ENCODE results near the gene PSMD1.
"Not testable (repeated sequence)": the region's sequence is repeated elsewhere in the genome, so short reads cannot be mapped to it uniquely, and the experiment has no call there.

The PSMD1 gene

DNA sequence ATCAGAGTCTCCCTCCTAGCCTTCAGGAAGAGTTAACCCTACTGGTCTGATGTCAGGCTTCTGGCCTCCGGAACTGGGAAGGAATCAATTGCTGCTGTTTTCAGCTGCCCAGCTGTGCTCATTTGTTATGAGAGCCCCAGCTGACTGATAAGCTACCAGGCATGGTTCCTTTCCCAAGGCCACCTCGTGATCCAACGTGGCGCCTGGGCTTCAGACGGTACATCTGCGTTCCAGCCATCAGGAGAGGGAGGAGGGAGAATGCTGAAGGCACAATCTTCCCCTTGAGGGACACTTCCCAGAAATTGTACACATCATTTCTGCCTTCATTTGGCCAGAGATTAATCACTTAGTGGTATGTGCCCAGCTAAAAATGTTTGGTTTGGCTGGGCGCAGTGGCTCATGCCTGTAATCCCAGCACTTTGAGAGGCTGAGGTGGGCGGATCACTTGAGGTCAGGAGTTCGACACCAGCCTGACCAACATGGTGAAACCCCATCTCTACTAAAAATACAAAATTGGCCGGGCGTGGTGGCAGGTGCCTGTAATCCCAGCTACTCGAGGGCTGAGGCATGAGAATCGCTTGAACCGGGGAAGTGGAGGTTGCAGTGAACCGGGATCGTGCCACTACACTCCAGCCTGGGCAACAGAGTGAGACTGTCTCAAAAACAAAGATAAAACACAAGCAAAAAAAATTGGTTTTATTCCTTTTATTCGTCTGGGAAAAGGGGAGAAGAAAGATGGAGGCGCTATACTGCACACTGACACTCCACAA lies 131.3 kb downstream of the PSMD1 start:
- DNase-seq = no peak

DNA sequence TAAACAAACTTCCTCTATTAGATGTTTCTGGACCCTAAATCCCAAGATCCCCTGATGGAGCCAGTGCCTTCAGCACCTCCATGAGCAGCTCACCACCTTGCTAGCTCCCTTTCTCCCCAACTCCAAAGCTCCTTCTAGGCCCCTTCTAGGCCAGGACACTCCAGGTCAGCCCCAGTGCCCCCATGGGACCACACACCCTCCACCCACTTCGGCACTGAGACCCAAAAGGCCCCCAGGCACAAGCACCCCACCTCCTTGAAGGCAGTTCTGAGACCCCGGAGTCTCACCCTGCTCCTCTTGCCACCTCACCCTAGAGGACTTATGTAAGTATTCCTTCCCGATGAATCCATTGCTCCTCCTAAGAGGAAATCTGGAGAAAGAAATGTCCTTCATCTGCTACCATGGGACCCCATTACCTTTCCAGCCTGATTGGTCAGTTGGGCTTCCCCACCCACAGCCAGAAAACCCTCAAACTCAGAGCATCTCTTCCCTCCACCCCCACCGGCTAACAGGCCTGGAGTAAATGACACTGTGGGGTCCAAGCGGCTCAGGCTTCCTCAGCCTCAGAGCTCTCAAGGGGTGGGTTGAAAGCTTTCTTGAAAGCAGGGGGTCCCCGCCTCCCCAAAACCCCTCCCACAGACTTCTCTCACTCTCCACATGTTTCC lies 132.0 kb downstream of the PSMD1 start:
- no peak for DNase-seq

DNA sequence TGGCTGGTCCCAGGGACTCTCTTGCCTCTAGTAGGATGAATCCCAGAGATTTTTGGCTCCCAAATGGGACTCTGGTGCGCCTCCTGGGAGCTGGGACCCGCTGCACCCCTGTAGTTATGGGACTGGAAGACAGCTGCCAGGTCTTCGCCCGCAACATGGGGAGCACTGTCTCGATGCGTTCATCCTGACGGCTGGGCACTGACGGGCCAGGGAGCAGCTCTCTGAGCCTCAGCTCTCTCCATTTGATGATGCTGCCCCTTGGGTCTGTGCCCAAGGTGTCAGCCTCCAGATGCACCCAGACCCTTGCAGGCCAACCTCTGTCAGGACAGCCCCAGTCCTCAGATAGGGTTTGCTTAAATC lies 132.5 kb downstream of the PSMD1 start:
- DNase-seq = no peak

DNA sequence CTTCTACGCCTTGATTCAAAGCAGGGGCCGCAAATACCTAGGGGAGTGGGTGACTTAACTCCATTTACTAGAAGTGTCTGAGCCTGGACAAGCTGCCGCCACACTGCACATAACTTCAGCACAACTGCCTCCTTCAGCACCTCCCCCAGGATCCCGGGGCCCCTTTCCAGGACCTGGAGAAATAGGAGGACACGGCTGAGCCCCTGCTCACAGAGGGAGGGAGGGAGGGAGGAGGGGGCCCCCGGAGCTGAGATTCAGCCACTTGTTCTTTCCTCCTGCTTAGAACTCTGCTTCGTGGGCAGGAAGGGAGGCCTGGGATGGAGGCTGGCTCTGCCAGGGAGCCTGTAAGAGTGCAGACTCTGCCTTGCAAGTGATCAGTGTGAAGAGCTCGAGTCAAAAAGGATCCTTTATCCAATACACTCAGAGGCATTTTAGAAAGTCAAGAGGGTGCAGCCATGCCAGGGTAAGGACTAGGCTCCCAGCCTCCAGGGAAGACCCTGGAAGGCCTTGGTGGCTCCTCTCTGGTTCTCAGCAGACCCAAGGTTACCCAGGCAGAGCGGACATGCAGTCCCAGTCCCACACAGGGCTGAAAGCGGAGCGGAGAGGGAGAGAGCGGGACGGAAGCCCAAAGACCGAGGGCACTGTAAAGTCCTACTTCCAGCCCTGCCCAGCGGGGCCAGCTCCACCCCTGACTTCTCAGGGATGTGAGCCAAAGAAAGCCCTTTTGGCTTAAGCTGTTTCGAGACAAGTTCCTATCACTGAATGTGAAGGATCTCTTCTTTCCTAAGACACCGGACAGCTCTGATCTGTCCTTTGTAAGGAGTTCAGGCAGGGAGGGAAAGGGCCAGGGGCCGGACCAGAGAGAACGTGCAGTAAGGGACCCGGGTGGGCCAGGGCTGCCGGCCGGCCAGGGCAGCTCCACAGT lies 133.2 kb downstream of the PSMD1 start:
- DNase-seq = no peak

DNA sequence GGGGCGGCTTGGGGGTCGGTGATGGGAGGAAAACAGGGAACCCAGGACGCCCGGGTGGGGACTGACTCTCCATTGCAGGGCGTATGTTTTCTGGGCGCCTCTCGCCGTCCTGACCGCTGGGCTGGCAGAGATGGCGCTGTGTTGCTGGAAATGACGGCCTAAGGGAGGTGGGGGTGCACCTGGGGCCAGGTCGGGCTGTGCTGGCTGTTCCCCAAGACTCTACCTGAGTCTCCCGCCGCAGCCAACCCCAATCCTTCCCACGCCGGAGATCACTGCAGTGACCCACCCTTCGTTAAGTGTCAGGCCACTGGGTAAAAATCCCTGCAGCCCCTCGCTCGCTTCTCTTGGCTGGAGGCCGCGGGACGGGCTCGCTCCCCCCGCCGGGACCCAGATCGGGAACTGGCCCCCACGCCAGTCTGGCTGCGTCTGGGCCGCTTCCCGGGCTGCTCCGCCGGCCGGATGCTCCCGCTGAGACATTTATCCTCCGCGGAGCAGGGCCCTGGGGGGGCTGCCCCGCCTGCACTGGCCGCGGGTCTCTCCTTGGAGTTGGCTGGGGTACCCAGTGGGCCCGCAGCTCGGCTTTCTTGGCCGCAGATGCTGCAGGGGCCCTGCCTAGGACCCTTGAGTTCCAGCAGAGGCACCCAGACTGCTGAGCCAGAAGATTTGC lies 134.0 kb downstream of the PSMD1 start:
- DNase-seq = no peak

DNA sequence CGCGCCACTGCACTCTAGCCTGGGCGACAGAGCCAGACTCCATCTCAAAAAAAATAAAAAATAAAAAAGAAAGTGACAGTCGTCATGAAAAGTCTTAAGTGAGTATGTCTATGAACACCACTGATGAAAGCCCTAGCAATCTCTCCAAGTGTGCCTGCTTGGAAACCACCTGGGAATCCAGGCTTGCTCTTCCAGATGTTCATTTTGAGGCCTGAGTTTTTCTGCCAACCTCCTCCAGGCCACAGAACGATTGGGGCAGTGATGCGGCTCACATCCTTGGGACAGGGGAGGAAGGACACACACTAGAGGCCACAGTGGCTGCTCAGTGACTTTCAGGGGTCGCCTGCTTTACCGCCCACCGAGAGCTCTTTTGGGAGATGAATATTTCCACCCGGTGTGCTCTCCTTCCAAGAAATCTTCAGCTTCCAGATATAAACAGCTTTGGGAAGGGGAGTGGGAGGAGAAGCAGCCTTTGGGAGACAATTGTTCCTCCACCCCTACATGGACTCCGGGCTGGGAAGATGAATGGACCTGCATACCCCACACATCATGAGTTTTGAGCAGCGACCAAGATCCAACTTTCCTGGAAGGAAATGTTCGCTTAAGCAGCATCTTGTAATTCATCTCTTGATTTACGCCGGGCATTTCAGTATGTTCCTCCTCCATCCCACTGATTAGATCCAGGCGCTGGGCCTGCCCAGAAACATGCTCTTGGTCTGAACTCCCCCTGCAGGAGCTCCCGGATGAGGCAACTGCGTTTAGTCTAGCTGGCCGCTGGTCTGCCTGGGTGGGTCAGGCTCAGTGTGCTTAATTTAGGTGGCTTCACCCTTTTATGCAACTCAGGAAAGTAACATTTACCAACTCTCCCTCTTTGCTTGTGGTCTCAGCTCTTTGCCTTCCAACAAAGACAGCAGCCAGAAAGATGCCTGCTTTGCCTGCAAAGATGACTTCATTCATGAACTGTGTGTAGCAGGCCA lies 135.5 kb downstream of the PSMD1 start:
- DNase-seq = peak; percentile 56

DNA sequence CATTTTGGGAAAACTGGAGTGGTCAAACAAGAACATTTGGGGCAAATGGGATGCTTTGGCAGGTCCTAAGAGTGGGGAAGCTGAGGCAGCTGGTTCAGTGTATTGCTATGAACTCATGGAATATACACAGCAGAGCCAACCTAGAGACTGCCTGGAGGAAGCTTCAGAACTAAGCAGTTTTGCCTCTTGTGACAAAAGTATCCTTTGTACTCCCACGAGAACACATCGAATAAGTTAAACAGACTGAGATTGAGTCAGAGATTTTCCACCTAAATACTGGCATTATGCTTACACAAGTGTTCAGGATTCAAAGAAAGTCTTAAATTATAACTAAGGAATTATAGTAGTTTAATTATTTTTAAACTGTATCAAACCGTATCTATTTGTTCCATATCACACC lies 136.5 kb downstream of the PSMD1 start:
- DNase-seq = no peak

DNA sequence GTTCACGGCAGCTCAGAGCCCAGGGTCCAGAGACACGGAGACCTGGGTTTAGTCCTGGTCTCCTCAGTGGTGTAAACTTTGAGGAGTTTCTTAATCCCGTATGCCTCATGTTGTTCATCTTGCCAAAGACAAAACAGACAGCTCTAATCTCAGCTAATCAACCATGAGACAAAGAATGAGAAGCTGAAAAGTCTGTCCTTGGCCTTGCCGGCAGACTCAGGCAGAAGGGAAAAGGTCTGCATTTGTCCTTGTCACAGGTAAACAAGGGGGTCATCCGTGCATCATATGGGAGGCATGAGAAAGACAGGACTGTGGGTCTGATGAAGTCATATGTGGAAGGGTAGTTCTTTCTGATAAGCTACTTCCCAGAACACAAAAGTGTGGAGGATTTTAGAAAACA lies 139.9 kb downstream of the PSMD1 start:
- no peak for DNase-seq

DNA sequence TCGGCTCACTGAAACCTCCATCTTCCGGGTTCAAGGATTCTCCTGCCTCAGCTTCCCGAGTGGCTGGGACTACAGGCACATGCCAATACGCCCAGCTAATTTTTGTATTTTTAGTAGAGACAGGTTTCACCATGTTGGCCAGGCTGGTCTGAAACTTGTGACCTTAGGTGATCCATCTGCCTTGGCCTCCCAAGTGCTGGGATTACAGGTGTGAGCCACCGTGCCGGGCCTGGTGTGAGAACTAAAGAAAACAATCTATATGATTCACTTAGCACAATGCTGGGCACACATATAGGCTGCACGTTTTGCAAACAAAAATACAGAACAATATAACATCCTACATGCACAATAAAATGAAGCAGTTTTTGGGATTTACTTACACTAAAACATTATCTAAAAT lies 140.5 kb downstream of the PSMD1 start:
- DNase-seq = not testable (repeated sequence)

DNA sequence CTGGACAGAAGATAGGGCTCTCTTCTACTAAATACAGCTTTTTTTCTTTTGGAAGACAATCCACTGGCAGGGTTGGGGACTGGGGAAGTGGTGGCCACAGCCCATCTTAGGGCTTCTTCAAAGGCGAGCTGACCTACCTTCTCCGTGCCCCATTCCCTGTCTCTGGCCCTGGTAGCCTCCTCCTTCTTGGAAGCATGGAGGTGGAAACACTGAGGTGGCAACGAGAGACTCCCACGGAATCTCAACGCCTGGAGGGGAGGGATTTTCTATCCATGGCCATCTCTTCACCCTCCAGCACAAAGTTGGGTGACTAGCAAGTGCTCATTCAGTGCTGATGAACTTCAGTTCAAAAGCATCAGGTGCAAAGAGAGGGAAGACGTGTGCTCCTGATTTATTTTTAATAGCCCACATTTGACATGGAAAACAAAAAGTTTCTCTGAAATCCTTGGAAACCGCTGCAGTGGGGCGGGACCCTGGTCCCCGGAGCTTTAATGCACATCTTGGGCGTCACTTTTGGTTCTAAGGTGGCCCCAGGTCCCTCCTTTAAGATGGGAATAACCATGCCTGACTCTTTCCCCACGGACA lies 141.1 kb downstream of the PSMD1 start:
- DNase-seq = no peak

DNA sequence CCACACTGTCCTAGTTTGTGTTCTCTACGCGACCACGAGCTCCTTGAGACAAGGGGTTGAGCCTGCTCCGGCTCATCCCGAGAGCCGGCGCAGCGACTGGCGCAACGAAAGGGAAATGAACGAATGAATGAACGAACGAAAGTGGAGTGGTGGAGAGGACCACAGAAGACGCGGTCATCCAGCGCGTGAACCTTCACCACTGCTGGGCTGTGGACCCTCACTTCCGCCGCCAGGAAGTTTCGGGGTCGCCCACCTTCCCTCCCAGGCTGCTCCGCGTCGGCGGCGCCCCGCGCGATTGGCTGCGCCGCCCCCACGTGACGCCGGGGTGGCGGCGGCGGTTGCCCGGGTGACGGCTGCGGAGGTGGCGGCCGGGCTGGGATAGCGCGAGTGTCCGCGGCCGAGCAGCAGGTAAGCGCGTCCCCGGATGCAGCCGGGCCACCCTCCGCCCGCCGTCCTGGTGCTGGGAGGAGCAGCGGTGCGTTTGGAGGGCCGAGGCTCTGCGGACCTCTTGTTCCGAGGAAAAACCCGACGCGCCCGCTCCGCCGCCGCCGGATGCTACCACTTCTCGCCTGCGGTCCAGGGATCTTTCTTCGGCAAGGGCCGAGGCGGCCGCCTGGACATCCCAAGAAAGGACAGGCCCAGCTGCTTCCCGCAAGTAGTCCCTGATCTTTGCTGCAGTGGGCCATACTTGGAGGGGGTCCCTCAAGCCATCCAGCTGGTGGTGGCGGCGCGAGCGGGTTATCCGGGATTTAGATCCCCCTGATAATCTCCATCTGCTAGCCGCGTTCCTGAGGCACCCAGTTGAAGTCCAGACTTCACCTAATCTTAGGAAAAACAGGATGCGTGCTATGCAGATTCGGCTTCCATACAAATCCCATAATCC lies 141.9 kb downstream of the PSMD1 start, which contains the start of gene ARMC9:
ARMC9 (plus strand) TSS at position 341 of the 883 bp plus-strand sequence. CDS start 7,608 bp downstream, outside the sequence.
- peak; percentile 79 for DNase-seq

DNA sequence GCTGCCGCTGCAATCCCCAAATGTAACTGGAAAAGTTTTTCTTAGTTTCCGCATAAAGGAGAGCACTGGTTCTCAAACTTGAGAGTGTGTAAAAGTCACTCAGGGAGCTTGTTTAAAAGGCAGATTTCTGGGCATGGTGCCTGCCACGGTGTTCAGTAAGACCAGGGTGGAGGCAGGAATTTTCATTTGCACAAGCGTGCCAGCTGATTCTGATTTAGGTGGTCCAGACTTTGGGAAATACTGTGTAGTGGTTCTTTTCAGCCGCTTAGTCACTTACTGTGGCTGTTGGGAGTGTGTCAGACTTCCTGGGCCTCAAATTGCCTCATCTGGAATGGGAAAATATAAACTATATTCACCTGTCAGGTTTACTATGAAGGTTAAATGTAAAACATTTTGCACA lies 142.6 kb downstream of the PSMD1 start:
- peak; percentile 19 for DNase-seq

DNA sequence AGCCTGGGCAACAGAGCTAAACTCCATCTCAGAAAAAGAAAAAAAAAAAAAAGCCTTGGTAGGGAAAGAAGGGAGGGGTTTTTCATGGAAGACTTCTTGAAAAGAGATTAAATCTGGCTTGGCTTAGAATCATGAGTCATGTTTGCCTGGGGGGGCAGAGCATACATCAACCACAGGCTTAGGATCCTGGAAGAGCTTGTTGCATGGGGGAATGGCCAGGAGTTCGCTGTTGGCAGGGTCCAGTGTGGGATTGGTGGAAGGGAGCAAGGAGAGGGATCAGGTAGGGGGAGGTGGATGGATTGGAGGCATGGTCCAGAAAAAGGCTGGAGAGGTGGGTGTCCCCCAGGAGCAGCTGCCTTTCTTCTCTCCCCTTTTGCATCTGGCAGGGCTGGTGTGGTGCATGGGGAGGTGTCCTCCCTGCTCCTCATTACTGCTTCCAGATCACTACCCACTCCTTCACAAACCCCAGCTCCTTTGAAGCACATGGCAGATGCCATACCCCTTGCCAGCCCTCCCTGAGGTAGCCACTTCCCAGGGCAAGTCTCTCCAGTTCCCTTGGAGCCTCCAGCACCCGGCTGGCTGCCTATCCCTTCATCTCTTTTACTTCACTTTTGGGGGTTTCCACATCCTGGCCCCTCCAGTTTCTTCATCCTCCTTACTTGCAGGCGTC lies 144.3 kb downstream of the PSMD1 start:
- peak; percentile 79 for DNase-seq

DNA sequence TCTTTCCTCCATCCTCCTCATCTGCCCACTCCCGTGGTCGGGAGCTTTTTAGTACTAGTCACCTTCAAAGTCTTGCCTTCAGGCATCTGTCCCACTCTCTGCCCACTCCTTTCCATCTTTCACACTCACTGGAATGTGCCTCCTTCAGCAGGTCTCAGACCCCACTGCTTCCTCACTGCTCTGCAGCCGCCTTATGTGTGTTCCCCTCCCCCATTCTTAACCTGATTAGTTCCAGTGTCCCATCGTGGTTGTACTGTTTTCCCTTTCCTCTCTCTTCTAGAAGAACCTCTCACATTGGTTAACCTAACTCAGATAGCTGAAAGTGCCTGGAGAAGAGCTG lies 144.8 kb downstream of the PSMD1 start:
- DNase-seq = no peak

DNA sequence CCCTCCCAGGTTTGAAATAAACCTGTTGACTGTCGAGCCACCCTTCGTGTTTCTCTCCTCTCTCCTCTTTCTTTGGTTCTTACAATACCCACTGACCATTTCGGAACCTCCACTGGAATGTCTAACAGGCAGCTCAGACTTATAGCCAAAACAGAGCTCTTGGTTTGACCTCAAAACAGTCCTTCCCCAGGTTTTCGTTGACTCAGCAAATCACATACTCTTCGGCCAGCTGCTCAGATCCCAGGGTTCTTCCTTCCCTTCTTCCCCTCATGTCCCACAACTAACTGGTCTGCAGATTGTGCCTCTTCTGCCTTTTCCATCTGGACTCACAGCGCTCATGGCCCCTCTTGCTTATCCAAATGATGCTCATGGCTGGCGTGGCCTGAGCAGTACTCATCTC lies 146.4 kb downstream of the PSMD1 start:
- no peak for DNase-seq

DNA sequence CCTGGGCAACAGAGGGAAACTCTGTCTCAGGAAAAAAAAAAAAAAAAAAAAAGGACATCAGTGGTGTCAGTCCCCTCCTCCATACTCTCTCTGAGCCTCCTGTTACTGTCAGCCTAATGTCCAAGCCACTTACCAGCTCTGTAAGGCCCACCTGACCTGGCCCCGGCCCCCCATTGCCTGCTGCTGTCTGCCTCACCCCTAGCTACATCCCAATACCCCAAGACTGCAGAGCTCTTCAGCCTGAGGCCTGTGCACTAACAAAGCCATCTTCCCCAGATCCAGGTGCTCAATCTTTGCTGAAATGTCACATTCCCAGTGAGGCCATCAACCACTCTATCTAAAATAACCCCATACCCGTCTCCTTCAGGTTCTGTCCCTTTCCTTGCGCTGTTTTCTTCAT lies 147.5 kb downstream of the PSMD1 start:
- DNase-seq = no peak

DNA sequence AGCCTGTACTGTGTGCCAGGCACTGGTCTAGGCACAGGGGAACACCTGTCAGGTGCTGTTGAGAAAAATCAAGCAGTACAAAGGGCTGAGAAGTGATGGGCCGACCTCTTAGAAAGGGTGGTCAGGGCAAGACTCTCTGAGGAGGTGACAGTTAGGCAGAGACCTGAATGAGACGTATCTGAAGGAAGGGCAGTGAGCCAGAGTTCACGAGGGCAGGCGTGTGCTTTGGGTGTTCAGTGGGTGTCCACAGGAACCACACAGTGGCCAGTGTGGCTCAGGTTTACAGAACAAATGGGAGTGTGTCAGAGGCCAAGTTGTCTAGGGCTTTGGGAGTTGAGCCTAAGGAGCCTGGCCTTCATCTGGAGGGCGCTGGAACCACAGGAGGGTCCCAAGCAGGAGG lies 147.9 kb downstream of the PSMD1 start:
- DNase-seq = no peak

DNA sequence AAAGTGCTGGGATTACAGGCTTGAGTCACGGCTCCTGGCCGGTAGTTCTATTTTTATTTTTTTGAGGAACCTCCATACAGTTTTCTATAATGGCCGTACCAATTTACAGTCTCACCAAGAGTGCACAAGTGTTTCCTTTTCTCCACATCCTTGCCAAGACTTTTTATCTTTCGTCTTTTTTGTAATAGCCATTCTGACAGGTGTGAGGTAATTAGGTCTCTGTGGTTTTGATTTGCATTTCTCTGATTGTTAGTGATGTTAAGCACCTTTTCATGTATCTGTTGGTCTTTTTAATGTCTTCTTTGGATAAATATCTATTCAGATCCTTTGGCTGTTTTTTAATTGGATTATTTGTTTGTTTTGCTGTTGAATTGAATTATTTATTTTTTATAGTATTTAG lies 151.1 kb downstream of the PSMD1 start:
- no peak for DNase-seq

DNA sequence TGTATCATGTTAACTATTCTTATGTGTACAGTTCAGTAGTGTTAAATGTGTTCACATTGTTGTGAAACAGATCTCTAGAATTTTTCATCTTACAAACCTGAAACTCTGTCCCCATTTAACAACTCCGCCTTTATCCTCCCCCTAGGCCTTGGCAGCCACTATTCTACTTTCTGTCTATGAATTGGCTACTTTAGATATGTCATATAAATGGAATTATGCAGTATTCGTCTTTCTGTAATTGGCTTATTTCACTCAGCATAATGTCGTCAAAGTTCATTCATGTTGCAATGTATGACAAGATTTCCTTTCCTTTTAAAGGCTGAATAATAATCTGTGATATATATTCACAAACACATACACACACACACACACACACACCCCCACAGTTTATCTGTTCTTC lies 154.1 kb downstream of the PSMD1 start:
- no peak for DNase-seq

DNA sequence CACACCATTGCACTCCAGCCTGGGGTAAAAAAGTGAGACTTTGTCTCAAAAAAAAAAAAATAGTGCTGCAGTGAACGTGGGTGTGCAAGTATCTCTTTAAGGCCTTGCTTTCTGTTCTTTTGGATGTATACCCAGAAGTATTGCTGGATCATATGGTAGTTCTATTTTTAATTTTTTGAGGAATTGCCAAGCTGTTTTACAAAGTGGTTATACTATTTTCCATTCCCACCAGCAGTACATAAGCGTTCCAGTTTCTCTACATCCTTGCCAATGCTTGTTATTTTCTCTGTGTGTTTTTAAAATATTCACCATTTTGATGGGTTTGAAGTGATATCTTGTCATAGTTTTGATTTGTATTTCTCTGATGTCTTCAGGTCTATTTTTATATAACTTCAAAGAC lies 154.8 kb downstream of the PSMD1 start:
- no peak for DNase-seq

Measured in NCI-H226 (cell line).